Stimulated activated naive CD8-positive, alpha-beta T cell treated with anti-CD3 and anti-CD28 coated beads, Interleukin-15, Interleukin-2, amounts not matched to agents 100 ng/mL and 50 ng/mL, for 24 hours (primary cell): ENCODE data around the gene BTBD9.

Experiments used
- H3K27ac Mint-ChIP-seq: one replicate; pipeline ENCODE4 v1.8.0; 2021; ENCODE audit warnings: mild to moderate bottlenecking, mixed read lengths
- H3K27me3 Mint-ChIP-seq: one replicate; pipeline ENCODE4 v1.8.0; 2021; ENCODE audit warnings: mixed read lengths
- H3K36me3 Mint-ChIP-seq: one replicate; pipeline ENCODE4 v1.8.0; 2021; ENCODE audit warnings: low read depth, mixed read lengths
- H3K4me1 Mint-ChIP-seq: one replicate; pipeline ENCODE4 v1.8.0; 2021; ENCODE audit warnings: low read depth, mixed read lengths
- H3K4me3 Mint-ChIP-seq: one replicate; pipeline ENCODE4 v1.8.0; 2021; ENCODE audit warnings: mild to moderate bottlenecking, mixed read lengths
- H3K9me3 Mint-ChIP-seq: one replicate; pipeline ENCODE4 v1.8.0; 2021; ENCODE audit warnings: mixed read lengths

The BTBD9 gene

GRCh38 chr6:38225766-38226165, 414.0 kb downstream of the BTBD9 start:
- Mint-ChIP-seq H3K36me3 (no peaks in the 10 kb centered on the region), H3K9me3 (no peaks in the 10 kb centered on the region), H3K4me3 (no peak overlapping the region), H3K4me1 (no peaks in the 10 kb centered on the region), H3K27me3 (no peaks in the 10 kb centered on the region), H3K27ac (no peak overlapping the region)

DNA sequence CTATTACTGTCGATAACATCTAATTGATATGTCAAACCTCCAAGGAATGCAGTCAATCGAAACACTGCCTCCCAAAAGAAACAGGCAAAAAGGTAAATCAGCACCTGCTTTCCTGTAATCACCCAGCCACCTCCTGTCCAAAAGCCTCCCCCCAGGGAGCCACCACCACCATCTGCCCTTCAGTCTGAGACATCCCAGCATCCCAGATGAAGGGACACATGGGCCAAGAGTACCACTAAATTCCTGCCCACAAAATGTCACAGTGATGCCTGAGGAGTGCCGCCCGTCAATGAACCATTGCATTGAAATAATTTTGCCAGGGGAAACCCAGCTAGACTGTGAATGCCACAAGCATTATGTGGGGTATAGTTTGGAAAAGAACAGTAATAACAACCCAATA, 418.5 kb downstream of the BTBD9 start:
- Mint-ChIP-seq H3K27ac (no peak overlapping the region), H3K27me3 (no peaks in the 10 kb centered on the region), H3K36me3 (no peaks in the 10 kb centered on the region), H3K9me3 (no peaks in the 10 kb centered on the region), H3K4me1 (no peaks in the 10 kb centered on the region), H3K4me3 (no peak overlapping the region)

DNA sequence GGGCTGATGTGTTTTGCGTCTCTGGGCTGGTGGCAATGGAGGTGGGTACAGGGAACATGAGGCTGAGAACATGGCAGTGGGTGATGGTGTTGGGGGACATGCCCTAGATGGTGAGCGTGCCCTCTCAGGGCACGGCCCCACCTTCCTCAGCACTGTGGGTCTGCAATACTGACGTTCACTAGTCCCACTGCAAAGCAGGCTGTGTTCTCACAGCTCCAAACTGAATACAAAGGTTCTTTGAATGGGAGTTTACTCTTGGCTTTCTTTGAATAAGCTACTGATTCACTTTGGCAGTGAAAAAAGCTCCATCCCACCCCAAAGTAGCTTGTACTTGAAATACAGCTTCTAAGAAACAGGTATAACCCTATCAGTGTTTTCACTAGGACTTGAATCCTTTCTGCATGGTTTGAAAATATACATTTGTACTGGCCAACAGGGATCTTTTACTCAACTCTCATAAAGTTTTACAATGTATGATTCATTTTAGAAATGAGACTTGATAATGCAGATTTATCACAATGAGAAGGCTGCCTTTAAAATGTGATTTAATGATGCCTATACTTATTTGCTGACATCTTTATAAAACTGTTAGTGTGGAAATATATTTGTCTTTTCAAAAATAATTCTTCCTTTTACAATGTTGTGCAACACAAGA, 419.5 kb downstream of the BTBD9 start:
- Mint-ChIP-seq H3K36me3 (no peaks in the 10 kb centered on the region), H3K27ac (no peak overlapping the region), H3K27me3 (no peaks in the 10 kb centered on the region), H3K4me1 (no peaks in the 10 kb centered on the region), H3K4me3 (no peak overlapping the region), H3K9me3 (no peaks in the 10 kb centered on the region)

- H3K36me3 Mint-ChIP-seq, result no peaks in the 10 kb centered on the region
- no peak overlapping the region for H3K4me3 Mint-ChIP-seq
- no peaks in the 10 kb centered on the region for H3K9me3 Mint-ChIP-seq
- H3K27ac Mint-ChIP-seq, result no peak overlapping the region
- H3K27me3 Mint-ChIP-seq, result no peaks in the 10 kb centered on the region
- H3K4me1 Mint-ChIP-seq, result no peaks in the 10 kb centered on the region
Observed at GRCh38 chr6:38218235-38218634, 421.5 kb downstream of the BTBD9 start.

DNA sequence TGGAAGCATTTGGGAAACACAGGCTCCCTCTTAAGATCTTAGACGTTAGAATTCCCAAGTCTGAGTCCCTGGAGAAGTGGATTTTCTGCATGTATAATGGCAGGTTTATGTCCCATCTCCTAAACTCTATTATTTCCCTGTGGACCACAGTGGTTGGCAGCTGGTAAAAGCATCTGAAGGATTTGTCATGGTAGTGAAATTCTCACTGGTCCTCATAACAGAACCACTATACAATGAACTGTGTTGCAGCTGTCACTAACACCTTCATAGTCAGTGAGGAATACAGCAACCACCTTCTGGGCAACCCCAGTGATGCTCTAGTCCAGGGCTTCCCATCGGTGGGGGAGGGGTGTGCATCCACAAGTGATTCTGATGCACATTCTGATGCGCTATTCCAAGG, 423.3 kb downstream of the BTBD9 start:
- Mint-ChIP-seq H3K27ac (no peak overlapping the region), H3K4me3 (no peak overlapping the region), H3K36me3 (no peaks in the 10 kb centered on the region), H3K9me3 (no peaks in the 10 kb centered on the region), H3K27me3 (no peaks in the 10 kb centered on the region), H3K4me1 (no peaks in the 10 kb centered on the region)

DNA sequence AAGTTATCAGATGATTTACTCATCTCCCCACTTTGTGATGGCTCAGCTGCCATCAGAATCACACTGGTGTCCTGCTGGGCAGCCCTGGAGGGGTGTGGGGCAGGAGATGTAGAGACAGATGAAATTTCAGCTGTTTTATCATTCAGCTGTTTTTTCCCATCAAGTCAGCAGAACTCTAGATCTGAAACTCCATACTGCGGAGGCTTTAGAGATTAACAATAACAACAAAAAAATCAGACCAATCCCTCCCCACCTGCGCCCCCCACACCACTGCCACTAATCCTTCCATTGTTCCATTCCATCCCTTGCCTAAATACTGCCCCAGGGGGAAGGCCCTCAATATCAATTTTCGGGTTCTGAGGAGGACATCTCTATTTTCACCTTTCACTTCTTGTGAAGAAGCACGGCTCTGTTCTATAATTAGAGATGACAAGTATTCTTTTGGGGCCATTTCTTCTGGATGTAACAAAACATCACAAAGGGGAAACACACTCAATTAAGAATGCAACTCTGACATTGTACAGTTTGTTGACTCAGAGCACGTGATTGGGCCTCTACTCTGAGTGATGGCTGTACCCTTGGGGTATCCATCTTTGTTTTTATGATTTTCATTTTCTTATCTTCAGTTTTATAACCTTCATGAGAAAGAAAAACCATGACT, 423.9 kb downstream of the BTBD9 start:
- no peaks in the 10 kb centered on the region for H3K4me1 Mint-ChIP-seq
- no peak overlapping the region for H3K4me3 Mint-ChIP-seq
- H3K27ac Mint-ChIP-seq, result no peak overlapping the region
- H3K36me3 Mint-ChIP-seq, result no peaks in the 10 kb centered on the region
- H3K27me3 Mint-ChIP-seq, result no peaks in the 10 kb centered on the region
- no peaks in the 10 kb centered on the region for H3K9me3 Mint-ChIP-seq

GRCh38 chr6:38215225-38215624, 424.5 kb downstream of the BTBD9 start:
- H3K27me3 Mint-ChIP-seq, result no peaks in the 10 kb centered on the region
- H3K27ac Mint-ChIP-seq, result no peak overlapping the region
- no peaks in the 10 kb centered on the region for H3K9me3 Mint-ChIP-seq
- peaks cover 2% of the 10 kb centered on the region for H3K4me1 Mint-ChIP-seq
- no peak overlapping the region for H3K4me3 Mint-ChIP-seq
- H3K36me3 Mint-ChIP-seq, result no peaks in the 10 kb centered on the region

GRCh38 chr6:38214159-38214558, 425.6 kb downstream of the BTBD9 start:
- Mint-ChIP-seq H3K36me3 (no peaks in the 10 kb centered on the region), H3K27ac (no peak overlapping the region), H3K9me3 (no peaks in the 10 kb centered on the region), H3K4me3 (no peak overlapping the region), H3K4me1 (peaks cover 11% of the 10 kb centered on the region), H3K27me3 (no peaks in the 10 kb centered on the region)

- Mint-ChIP-seq H3K27me3 (no peaks in the 10 kb centered on the region), H3K4me1 (peaks cover 11% of the 10 kb centered on the region), H3K36me3 (no peaks in the 10 kb centered on the region)
Observed at GRCh38 chr6:38213251-38213658, 426.5 kb downstream of the BTBD9 start.

GRCh38 chr6:38212579-38212978, 427.1 kb downstream of the BTBD9 start:
- peaks cover 11% of the 10 kb centered on the region for H3K4me1 Mint-ChIP-seq
- H3K4me3 Mint-ChIP-seq, result no peak overlapping the region
- H3K27ac Mint-ChIP-seq, result no peak overlapping the region
- H3K36me3 Mint-ChIP-seq, result no peaks in the 10 kb centered on the region
- no peaks in the 10 kb centered on the region for H3K27me3 Mint-ChIP-seq
- H3K9me3 Mint-ChIP-seq, result no peaks in the 10 kb centered on the region

More at GRCh38 chr6:38213251-38213658, 426.5 kb downstream of the BTBD9 start:
- Mint-ChIP-seq H3K4me3 (no peak overlapping the region), H3K9me3 (no peaks in the 10 kb centered on the region), H3K27ac (no peak overlapping the region)

DNA sequence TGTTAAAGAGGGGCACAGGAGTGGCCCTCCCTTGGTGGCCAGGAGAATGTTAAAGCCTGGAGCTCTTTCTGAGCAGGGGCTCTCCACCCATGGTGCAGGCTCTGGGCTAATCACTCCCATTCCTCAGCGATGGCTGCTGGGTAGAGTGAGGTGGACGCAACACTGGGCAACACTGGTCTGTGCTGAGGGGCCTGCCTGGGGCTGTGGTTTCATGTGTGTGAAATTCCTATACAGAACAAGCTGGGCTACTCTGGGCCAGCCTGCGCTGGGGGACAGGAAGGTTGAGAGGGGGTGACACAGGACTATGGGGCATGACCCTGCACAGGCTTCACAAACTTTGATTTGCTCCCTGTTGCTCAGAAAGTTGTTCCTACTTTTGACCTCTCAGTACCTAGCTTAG, 427.6 kb downstream of the BTBD9 start:
- H3K27ac Mint-ChIP-seq, result no peak overlapping the region
- H3K27me3 Mint-ChIP-seq, result no peaks in the 10 kb centered on the region
- no peak overlapping the region for H3K4me3 Mint-ChIP-seq
- peaks cover 11% of the 10 kb centered on the region for H3K4me1 Mint-ChIP-seq
- no peaks in the 10 kb centered on the region for H3K9me3 Mint-ChIP-seq
- H3K36me3 Mint-ChIP-seq, result no peaks in the 10 kb centered on the region

DNA sequence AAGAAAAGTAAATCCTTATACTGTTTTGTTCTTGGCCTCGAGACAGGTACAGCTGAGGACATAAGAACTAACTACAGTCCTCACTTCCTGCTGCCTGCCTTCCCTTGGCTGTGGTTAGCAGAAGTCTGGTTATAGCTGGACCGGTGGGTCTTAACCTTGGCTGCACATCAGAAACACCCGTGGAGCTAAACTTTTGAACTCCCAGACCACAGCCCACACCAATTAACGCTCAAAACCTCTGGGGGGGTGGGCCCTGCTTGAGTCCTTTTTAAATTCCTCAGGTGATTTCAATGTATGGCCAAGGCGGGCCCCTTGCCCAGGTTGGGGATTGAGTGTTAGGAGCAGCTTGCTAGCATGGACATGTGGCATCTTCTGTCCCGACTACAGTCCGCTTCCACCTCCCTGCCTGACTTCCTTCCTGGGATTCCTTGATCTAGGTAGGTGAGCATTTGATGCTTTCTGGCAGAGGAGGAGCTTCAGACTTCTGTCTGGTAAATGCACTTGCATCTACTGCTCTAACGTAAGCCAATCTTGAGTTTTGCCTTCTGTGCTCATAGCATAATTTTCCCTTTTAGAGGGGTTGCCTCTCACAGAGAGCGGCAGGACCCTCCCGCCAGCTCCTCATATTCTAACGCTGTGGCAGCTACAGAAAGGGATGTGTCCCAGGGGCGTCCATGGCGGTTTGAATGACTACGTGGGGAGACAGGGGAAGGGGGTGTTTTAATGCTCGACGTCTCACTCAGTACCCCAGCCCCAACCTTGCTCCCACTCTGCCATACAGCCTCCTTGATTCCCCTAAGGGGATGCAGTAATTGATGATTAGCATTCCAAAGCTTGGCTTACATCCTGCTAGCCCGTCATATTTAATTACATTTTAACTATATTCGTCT, 430.1 kb downstream of the BTBD9 start:
- Mint-ChIP-seq H3K4me1 (peaks cover 11% of the 10 kb centered on the region), H3K27me3 (no peaks in the 10 kb centered on the region), H3K36me3 (no peaks in the 10 kb centered on the region), H3K9me3 (no peaks in the 10 kb centered on the region), H3K4me3 (no peak overlapping the region), H3K27ac (no peak overlapping the region)

DNA sequence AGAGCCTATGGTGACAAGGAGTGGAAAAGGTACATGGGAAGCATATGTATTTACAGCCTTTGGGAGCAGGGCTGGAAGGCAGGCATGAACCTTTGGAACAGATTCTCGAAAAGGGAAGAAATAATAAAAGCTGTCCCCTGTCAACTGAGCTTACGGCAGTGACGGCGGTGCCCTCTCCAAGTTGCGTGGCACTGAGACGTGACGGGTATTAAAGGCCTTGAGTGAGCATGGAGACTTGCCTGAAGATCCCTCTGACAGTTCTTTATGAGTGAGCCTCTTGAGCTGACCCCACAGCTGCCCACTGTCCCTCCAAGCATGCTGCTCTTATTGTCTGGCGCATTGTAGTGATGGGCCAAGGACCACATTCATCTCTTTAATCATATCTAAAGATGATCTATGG, 431.7 kb downstream of the BTBD9 start:
- H3K27ac Mint-ChIP-seq, result no peak overlapping the region
- peaks cover 11% of the 10 kb centered on the region for H3K4me1 Mint-ChIP-seq
- H3K9me3 Mint-ChIP-seq, result no peaks in the 10 kb centered on the region
- H3K36me3 Mint-ChIP-seq, result no peaks in the 10 kb centered on the region
- H3K4me3 Mint-ChIP-seq, result no peak overlapping the region
- H3K27me3 Mint-ChIP-seq, result no peaks in the 10 kb centered on the region

DNA sequence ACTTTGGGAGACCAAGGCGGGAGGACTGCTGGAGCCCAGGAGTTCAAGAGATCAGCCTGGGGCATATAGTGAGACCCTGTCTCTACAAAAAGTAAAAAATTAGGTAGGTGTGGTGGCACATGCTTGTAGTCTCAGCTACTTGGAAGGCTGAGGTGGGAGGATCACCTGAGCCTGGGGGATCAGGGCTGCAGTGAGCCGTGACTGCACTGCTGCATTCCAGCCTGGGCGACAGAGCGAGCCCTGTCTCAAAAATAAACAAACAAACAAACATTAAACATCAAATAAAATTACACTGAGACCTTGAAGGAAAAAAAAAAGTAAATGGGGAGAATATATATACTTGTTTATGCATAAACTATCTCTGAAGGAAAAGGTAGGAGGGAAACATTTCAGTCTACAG, 432.4 kb downstream of the BTBD9 start:
- H3K4me3 Mint-ChIP-seq, result no peak overlapping the region
- H3K27me3 Mint-ChIP-seq, result no peaks in the 10 kb centered on the region
- peaks cover 11% of the 10 kb centered on the region for H3K4me1 Mint-ChIP-seq
- no peaks in the 10 kb centered on the region for H3K36me3 Mint-ChIP-seq
- no peaks in the 10 kb centered on the region for H3K9me3 Mint-ChIP-seq
- H3K27ac Mint-ChIP-seq, result no peak overlapping the region

- no peak overlapping the region for H3K27ac Mint-ChIP-seq
- no peaks in the 10 kb centered on the region for H3K4me1 Mint-ChIP-seq
- no peaks in the 10 kb centered on the region for H3K9me3 Mint-ChIP-seq
- no peaks in the 10 kb centered on the region for H3K27me3 Mint-ChIP-seq
- H3K4me3 Mint-ChIP-seq, result no peak overlapping the region
- peaks cover 5% of the 10 kb centered on the region for H3K36me3 Mint-ChIP-seq
Observed at GRCh38 chr6:38198219-38198618, 441.5 kb downstream of the BTBD9 start.
